Loucy (cell line): ENCODE measurements around the gene TMEM237.

Experiments
- CTCF ChIP-seq: fragments of 200-600 bp; sonication (generic); conservative IDR thresholded peaks from 2 replicates; pipeline ENCODE4 v1.5.1; 2014; ENCODE audit warnings: mild to moderate bottlenecking, antibody characterized with exemption, low read length
- EZH2phosphoT487 ChIP-seq: fragments of 200-600 bp; IDR thresholded peaks from 2 replicates; pipeline ENCODE4 v1.6.1; 2018; ENCODE audit warnings: antibody characterized with exemption, mild to moderate bottlenecking, moderate library complexity, borderline replicate concordance

GRCh38 chr2:201643216-201643890 lies at the start of gene TMEM237:
- TF ChIP-seq CTCF: no peak; the same call in 1 of the 2 replicates
- no peak for TF ChIP-seq EZH2phosphoT487
